ENCODE results near the gene PTPN14.

Gene PTPN14

GRCh38 chr1:214383381-214384372, 167.7 kb downstream of the PTPN14 start:
- FAIRE-seq (no peak), DNase-seq (ENCODE audit: extremely low spot score, insufficient read length, low read depth) (no peak)

GRCh38 chr1:214380986-214381695, 170.3 kb downstream of the PTPN14 start:
- FAIRE-seq (no peak), DNase-seq (ENCODE audit: extremely low spot score, insufficient read length, low read depth) (no peak)

GRCh38 chr1:214380396-214380795, 171.0 kb downstream of the PTPN14 start:
- FAIRE-seq (no peak), DNase-seq (ENCODE audit: extremely low spot score, insufficient read length, low read depth) (no peak)

- DNase-seq (ENCODE audit: extremely low spot score, insufficient read length, low read depth) (no peak), FAIRE-seq (no peak)
Measured at GRCh38 chr1:214379236-214379970, 172.0 kb downstream of the PTPN14 start.

GRCh38 chr1:214378492-214378891, 172.9 kb downstream of the PTPN14 start:
- DNase-seq (ENCODE audit: extremely low spot score, insufficient read length, low read depth) (no peak), FAIRE-seq (no peak)

- FAIRE-seq (no peak), DNase-seq (ENCODE audit: extremely low spot score, insufficient read length, low read depth) (no peak)
Measured at GRCh38 chr1:214377886-214378285, 173.5 kb downstream of the PTPN14 start.

- FAIRE-seq (no peak), DNase-seq (ENCODE audit: extremely low spot score, insufficient read length, low read depth) (no peak)
Measured at GRCh38 chr1:214377485-214377884, 173.9 kb downstream of the PTPN14 start.

GRCh38 chr1:214372092-214372491, 179.3 kb downstream of the PTPN14 start:
- FAIRE-seq: no peak
- DNase-seq (ENCODE audit: extremely low spot score, insufficient read length, low read depth): no peak

- no peak for FAIRE-seq
- DNase-seq (ENCODE audit: extremely low spot score, insufficient read length, low read depth): no peak
Measured at GRCh38 chr1:214370615-214371014, 180.8 kb downstream of the PTPN14 start.

GRCh38 chr1:214369364-214369763, 182.0 kb downstream of the PTPN14 start:
- FAIRE-seq: no peak
- no peak for DNase-seq (ENCODE audit: extremely low spot score, insufficient read length, low read depth)

- DNase-seq (ENCODE audit: extremely low spot score, insufficient read length, low read depth): no peak
- FAIRE-seq: no peak
Measured at GRCh38 chr1:214367841-214368240, 183.6 kb downstream of the PTPN14 start.

- no peak for DNase-seq (ENCODE audit: extremely low spot score, insufficient read length, low read depth)
Measured at GRCh38 chr1:214364786-214365295, 186.6 kb downstream of the PTPN14 start.

GRCh38 chr1:214364386-214364785, 187.0 kb downstream of the PTPN14 start:
- FAIRE-seq: no peak
- no peak for DNase-seq (ENCODE audit: extremely low spot score, insufficient read length, low read depth)

More at GRCh38 chr1:214364786-214365295, 186.6 kb downstream of the PTPN14 start:
- no peak for FAIRE-seq

- FAIRE-seq (no peak), DNase-seq (ENCODE audit: extremely low spot score, insufficient read length, low read depth) (no peak)
Measured at GRCh38 chr1:214363386-214363785, 188.0 kb downstream of the PTPN14 start.

GRCh38 chr1:214362188-214362882, 189.1 kb downstream of the PTPN14 start:
- no peak for FAIRE-seq
- DNase-seq (ENCODE audit: extremely low spot score, insufficient read length, low read depth): no peak

GRCh38 chr1:214361636-214362035, 189.8 kb downstream of the PTPN14 start:
- FAIRE-seq (no peak), DNase-seq (ENCODE audit: extremely low spot score, insufficient read length, low read depth) (no peak)

GRCh38 chr1:214360525-214361164, 190.8 kb downstream of the PTPN14 start:
- FAIRE-seq (no peak), DNase-seq (ENCODE audit: extremely low spot score, insufficient read length, low read depth) (no peak)

- FAIRE-seq (no peak), DNase-seq (ENCODE audit: extremely low spot score, insufficient read length, low read depth) (no peak)
Measured at GRCh38 chr1:214360116-214360515, 191.3 kb downstream of the PTPN14 start.
